PC-3 (cell line): ENCODE data around the gene DGCR6L.
"Not testable (repeated sequence)": the region's sequence is repeated elsewhere in the genome, so short reads cannot be mapped to it uniquely, and the experiment has no call there.

Experiments
- EZH2phosphoT487 ChIP-seq: fragments of 300-600 bp; sonication (generic); IDR thresholded peaks from 2 replicates; pipeline ENCODE4 v1.6.1; 2018; ENCODE audit warnings: mild to moderate bottlenecking, antibody characterized with exemption, low read length, borderline replicate concordance
- TF ChIP-seq, protein P1 (sequence below): fragments of 300-600 bp; sonication (generic); conservative IDR thresholded peaks from 2 replicates; pipeline ENCODE4 v1.5.1; 2017; ENCODE audit warnings: antibody characterized with exemption, low read depth, mild to moderate bottlenecking, low read length

DNA sequence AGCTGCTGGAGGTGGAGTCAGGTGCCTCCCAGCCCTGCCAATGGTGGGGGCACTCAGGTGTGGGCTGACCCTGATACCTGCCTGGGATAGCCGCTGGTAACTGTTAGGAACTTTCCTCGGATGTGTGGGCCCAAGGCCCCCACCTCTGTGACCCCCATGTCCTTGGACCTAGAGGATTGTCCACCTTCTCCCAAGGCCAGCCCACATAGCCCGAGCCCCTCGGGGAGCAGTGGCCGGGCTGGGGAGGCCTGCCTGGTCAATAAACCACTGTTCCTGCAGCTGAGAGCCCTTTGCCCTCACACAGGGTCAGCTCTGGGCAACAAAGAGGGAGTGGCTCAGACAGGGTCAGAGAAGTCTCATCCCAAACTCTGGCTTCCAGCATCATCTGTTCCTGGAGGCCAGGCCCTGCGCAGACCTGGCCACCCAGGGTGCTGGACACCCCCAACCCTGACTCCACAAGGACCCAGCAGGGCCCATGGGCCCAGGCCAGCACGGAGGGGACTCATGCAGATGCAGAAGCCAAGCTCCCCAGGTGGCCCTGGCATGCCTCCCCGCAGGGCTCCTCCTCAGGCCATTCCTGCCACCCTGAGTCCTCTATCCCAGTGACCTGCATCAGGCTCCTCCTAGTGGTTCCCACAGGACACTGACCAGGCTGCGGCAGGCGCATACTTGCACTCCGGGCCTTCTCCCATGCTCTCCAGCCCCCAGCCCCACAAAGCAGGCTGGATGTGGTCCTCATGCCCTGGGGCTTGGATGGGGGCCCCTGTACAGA, 6.4 kb downstream of the DGCR6L start:
- TF ChIP-seq, protein P1, sequence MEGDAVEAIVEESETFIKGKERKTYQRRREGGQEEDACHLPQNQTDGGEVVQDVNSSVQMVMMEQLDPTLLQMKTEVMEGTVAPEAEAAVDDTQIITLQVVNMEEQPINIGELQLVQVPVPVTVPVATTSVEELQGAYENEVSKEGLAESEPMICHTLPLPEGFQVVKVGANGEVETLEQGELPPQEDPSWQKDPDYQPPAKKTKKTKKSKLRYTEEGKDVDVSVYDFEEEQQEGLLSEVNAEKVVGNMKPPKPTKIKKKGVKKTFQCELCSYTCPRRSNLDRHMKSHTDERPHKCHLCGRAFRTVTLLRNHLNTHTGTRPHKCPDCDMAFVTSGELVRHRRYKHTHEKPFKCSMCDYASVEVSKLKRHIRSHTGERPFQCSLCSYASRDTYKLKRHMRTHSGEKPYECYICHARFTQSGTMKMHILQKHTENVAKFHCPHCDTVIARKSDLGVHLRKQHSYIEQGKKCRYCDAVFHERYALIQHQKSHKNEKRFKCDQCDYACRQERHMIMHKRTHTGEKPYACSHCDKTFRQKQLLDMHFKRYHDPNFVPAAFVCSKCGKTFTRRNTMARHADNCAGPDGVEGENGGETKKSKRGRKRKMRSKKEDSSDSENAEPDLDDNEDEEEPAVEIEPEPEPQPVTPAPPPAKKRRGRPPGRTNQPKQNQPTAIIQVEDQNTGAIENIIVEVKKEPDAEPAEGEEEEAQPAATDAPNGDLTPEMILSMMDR = not testable (repeated sequence)
- TF ChIP-seq EZH2phosphoT487 = not testable (repeated sequence)
